NCI-H446 (cell line): ENCODE results near the gene ADORA3.

Experiments
- DNase-seq, 2 experiments: peaks; one replicate each; lab custom pipeline; 2025; lab: John Stamatoyannopoulos, UW

The ADORA3 gene

GRCh38 chr1:111474521-111474920, 28.9 kb downstream of the ADORA3 start:
- DNase-seq = no peak

- no peak for DNase-seq
These were observed 29.3 kb downstream of the ADORA3 start for GRCh38 chr1:111474106-111474505.

- DNase-seq = no peak
These were observed 31.9 kb downstream of the ADORA3 start for GRCh38 chr1:111471538-111471937.

- DNase-seq = no peak
These were observed 32.4 kb downstream of the ADORA3 start for GRCh38 chr1:111471012-111471411.

GRCh38 chr1:111470596-111470995, 32.8 kb downstream of the ADORA3 start:
- no peak for DNase-seq

- no peak for DNase-seq
These were observed 33.9 kb downstream of the ADORA3 start for GRCh38 chr1:111469539-111469938.

- no peak for DNase-seq
These were observed 34.7 kb downstream of the ADORA3 start for GRCh38 chr1:111468717-111469100.

- DNase-seq = no peak
These were observed 35.3 kb downstream of the ADORA3 start for GRCh38 chr1:111467865-111468716.

- DNase-seq = no peak
These were observed 37.0 kb downstream of the ADORA3 start for GRCh38 chr1:111466480-111466879.

GRCh38 chr1:111465754-111466153, 37.7 kb downstream of the ADORA3 start:
- no peak for DNase-seq

GRCh38 chr1:111463029-111463683, 40.3 kb downstream of the ADORA3 start:
- no peak for DNase-seq

GRCh38 chr1:111462370-111463028, 40.9 kb downstream of the ADORA3 start:
- no peak for DNase-seq

GRCh38 chr1:111461765-111462164, 41.7 kb downstream of the ADORA3 start:
- no peak for DNase-seq

GRCh38 chr1:111455642-111456031, 47.8 kb downstream of the ADORA3 start:
- no peak for DNase-seq

- DNase-seq = no peak
These were observed 48.4 kb downstream of the ADORA3 start for GRCh38 chr1:111454859-111455641.

GRCh38 chr1:111453706-111454105, 49.7 kb downstream of the ADORA3 start:
- no peak for DNase-seq

- no peak for DNase-seq
These were observed 50.9 kb downstream of the ADORA3 start for GRCh38 chr1:111452581-111452980.

GRCh38 chr1:111450185-111450584, 53.2 kb downstream of the ADORA3 start:
- no peak for DNase-seq

- no peak for DNase-seq
These were observed 53.8 kb downstream of the ADORA3 start for GRCh38 chr1:111449703-111450017.
